D721Med (cell line): ENCODE data around the gene AUTS2.

Experiments
- DNase-seq: peaks from one replicate; pipeline ENCODE4 v3.0.0; 2011; ENCODE audit warnings: low spot score; ENCODE audit not compliant: insufficient read length
- FAIRE-seq: peaks from 2 replicates; lab custom pipeline; 2011; peaks lifted over from hg19 to GRCh38; lab: Jason Lieb, UNC
- TF ChIP-seq, protein P1 (sequence below): IDR thresholded peaks from 2 replicates; pipeline ENCODE4 v1.5.1; 2012; ENCODE audit warnings: mild to moderate bottlenecking, control low read depth; ENCODE audit not compliant: insufficient read depth; ENCODE audit errors: missing control alignments

Gene AUTS2

DNA sequence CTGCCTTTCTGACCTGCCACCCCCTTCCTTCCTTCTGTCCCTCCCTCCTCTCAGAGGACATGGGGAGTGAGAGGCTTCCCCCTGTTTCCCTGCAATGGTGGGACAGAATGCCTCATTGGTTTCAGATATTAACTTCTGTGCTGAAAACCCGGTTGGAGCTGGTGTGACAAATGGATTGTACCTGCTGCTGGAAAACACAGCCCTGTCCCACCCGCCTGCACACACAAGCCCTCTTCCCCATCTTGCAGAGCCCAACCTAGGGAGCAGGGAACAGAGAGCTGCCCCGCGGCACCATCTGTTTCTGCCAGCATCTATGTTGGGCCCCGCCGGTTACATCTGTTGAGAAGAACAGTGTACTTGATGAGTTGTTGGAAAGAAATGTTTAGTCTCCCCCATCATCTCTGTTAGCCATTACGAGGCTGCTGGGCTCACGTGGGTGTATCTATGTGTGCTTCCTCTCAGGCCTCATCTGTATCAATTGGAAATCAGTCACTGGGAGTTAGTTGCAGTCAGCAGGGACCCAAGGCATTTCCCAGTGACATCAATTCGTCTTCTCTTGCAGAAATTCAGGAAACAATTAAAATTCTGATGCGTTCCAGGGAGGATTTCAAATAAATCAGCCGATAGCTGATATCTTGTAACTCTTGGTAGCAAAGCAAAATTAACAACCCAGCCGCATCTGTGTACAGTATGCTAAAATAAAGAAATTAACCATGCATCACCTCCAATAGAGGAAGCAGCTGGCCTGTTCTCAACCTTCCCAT lies 808.1 kb downstream of the AUTS2 start:
- FAIRE-seq (no peak), DNase-seq (no peak)
- TF ChIP-seq, protein P1, sequence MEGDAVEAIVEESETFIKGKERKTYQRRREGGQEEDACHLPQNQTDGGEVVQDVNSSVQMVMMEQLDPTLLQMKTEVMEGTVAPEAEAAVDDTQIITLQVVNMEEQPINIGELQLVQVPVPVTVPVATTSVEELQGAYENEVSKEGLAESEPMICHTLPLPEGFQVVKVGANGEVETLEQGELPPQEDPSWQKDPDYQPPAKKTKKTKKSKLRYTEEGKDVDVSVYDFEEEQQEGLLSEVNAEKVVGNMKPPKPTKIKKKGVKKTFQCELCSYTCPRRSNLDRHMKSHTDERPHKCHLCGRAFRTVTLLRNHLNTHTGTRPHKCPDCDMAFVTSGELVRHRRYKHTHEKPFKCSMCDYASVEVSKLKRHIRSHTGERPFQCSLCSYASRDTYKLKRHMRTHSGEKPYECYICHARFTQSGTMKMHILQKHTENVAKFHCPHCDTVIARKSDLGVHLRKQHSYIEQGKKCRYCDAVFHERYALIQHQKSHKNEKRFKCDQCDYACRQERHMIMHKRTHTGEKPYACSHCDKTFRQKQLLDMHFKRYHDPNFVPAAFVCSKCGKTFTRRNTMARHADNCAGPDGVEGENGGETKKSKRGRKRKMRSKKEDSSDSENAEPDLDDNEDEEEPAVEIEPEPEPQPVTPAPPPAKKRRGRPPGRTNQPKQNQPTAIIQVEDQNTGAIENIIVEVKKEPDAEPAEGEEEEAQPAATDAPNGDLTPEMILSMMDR, result no peak

DNA sequence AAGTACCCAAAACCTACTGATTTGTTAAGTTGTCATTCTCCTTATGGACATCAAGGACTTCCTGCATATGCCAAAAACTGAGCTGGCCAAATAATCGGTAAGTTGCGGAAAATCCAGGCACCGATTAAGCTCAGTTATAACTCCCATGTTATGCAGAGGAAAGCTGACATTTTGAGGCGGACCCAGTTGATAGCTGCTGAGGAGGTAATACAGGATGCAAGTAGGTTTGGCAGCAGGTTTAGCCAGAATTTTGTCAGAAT lies 808.6 kb downstream of the AUTS2 start:
- DNase-seq (no peak), FAIRE-seq (no peak)

DNA sequence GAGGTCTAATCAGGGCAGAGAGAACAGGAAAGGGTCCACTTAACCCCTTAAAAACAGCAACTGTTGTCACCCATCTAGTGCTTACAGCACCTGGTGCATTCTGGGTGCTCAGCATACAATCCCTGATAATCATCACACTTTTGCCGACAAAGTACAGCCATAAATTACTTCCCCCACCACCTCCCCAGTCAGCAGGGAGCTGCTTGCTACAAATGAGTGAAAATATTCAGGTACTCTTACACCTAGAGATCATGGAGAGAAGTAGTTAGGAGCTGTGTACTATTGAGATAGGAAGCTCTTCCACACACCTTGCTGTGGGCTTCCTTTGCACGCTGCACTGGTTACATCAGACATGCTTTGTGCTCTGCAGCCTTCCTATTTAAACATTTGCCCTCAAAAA lies 810.2 kb downstream of the AUTS2 start:
- DNase-seq (no peak), FAIRE-seq (no peak)
- TF ChIP-seq, protein P1, result no peak

More for the DNA sequence above, 808.6 kb downstream of the AUTS2 start:
- TF ChIP-seq, protein P1, result no peak

DNA sequence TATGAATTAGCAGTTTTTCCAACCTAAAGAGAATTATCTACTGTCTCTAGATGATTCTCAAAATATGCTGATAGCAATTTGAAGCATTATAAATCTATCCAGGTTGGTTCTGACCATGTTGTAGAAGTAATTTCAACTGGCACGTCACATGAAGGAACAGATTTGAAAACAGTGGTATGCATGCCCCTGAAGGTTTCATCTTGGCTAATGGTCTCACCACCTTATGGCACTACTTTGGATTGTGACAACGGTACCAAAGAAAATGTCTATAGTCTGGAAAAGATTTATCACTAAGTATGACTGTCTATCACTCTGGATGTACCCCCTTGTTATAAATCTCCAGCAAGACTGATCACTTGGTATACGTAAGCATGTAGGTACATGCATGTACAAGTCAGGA lies 810.6 kb downstream of the AUTS2 start:
- TF ChIP-seq, protein P1, result no peak
- no peak for FAIRE-seq
- DNase-seq, result no peak

DNA sequence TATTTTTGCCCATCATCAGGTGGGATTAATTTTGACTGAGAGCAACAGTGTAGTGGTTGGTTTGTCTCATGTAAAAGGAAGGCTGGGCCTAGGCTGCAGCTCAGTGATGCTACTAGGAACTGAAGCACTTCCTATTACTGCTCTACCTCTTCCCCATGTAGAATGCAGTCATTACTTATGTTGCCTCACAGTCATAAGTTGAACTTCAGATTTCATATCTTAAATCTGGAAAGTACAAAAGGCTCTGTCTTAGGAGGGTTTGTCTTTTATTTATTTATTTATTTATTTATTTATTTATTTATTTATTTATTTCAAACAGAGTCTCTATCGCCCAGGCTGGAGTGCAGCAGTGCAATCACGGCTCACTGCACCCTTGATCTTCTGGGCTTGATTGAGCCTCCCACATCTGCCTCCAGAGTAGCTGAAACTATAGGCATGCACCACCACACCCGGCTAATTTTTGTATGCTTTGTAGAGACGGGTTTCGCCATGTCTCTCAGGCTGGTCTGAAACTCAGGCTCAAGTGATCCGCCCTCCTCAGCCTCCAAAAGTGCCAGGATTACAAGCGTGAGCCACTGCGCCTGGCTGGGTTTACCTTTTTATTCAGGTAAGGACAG lies 812.0 kb downstream of the AUTS2 start:
- TF ChIP-seq, protein P1, result no peak
- DNase-seq, result no peak
- no peak for FAIRE-seq

DNA sequence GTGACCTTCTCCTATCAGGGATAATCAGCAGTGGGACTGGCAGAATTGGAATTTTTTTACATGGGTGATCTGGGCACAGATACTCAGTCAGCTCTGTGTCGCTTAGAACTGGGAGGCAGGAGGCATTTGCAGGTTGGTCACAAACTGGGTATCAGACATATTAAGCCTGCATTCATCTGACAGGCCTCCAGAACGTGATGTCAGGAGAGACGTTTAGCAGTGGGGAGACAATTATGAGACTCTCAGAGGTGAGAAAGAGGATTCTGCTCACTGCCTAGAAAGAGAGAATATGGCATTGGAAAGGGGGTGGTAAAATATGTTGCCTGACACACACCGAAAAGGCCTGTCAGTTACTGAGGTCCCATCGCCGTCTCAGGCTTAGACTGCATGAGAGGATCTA lies 816.1 kb downstream of the AUTS2 start:
- DNase-seq, result no peak
- FAIRE-seq, result no peak
- TF ChIP-seq, protein P1, result no peak
